Stimulated activated CD4-positive, alpha-beta T cell treated with anti-CD3 and anti-CD28 coated beads, Interleukin-2, amount 100 ng/mL, for 4 hours (primary cell): ENCODE data around the gene BTN2A1.
"Not testable (repeated sequence)": the region's sequence is repeated elsewhere in the genome, so short reads cannot be mapped to it uniquely, and the experiment has no call there.

Experiments used
- DNase-seq: peaks from one replicate; pipeline ENCODE4 v3.0.0-alpha.2; 2020; ENCODE audit warnings: low read depth

BTN2A1 gene

GRCh38 chr6:26432627-26433201 is 25.0 kb upstream of the BTN2A1 start:
- DNase-seq: no peak

GRCh38 chr6:26433680-26434079 is 24.1 kb upstream of the BTN2A1 start:
- not testable (repeated sequence) for DNase-seq

GRCh38 chr6:26436018-26436417 is 21.7 kb upstream of the BTN2A1 start:
- no peak for DNase-seq

- no peak for DNase-seq
Observed at GRCh38 chr6:26437550-26437949, 20.2 kb upstream of the BTN2A1 start.

- DNase-seq: no peak
Observed at GRCh38 chr6:26438000-26438399, 19.8 kb upstream of the BTN2A1 start.

GRCh38 chr6:26439151-26440125 is 18.3 kb upstream of the BTN2A1 start:
- DNase-seq: no peak

GRCh38 chr6:26440977-26441358 is 16.8 kb upstream of the BTN2A1 start:
- DNase-seq: no peak

- no peak for DNase-seq
Observed at GRCh38 chr6:26441977-26442376, 15.8 kb upstream of the BTN2A1 start.

- no peak for DNase-seq
Observed at GRCh38 chr6:26445934-26446667, 11.7 kb upstream of the BTN2A1 start.

- DNase-seq: no peak
Observed at GRCh38 chr6:26447257-26447656, 10.5 kb upstream of the BTN2A1 start.

GRCh38 chr6:26450240-26450639 is 7.5 kb upstream of the BTN2A1 start:
- DNase-seq: no peak

GRCh38 chr6:26452631-26453235 is 5.0 kb upstream of the BTN2A1 start:
- no peak for DNase-seq

- DNase-seq: no peak
Observed at GRCh38 chr6:26454631-26455030, 3.1 kb upstream of the BTN2A1 start.

GRCh38 chr6:26455357-26455970 is 2.3 kb upstream of the BTN2A1 start:
- no peak for DNase-seq

- DNase-seq: no peak
Observed at GRCh38 chr6:26457264-26457805, 420 bp upstream of the BTN2A1 start.

- no peak for DNase-seq
Observed at GRCh38 chr6:26459023-26459810, 1.5 kb downstream of the BTN2A1 start.

GRCh38 chr6:26461353-26461752 is 3.6 kb downstream of the BTN2A1 start:
- not testable (repeated sequence) for DNase-seq

GRCh38 chr6:26464014-26464413 is 6.3 kb downstream of the BTN2A1 start:
- DNase-seq: no peak

GRCh38 chr6:26464416-26465131 is 6.8 kb downstream of the BTN2A1 start:
- DNase-seq: no peak

- no peak for DNase-seq
Observed at GRCh38 chr6:26465776-26466175, 8.0 kb downstream of the BTN2A1 start.
